ENCODE data around the gene TGFBR2. TPM values are rescaled to one million over a fixed set of nuclear protein-coding genes. Genes with fewer than 3 reads are reported as not detected.
A peak's percentile ranks its signal among the peaks of the same experiment; 100 is the strongest.

Gene TGFBR2
- total and polyA plus RNA-seq, 2 of the 13 experiments (the other 11 are each of a cell fraction or from before 2014, with no cell fraction given) = 82.2 to 187 TPM

DNA sequence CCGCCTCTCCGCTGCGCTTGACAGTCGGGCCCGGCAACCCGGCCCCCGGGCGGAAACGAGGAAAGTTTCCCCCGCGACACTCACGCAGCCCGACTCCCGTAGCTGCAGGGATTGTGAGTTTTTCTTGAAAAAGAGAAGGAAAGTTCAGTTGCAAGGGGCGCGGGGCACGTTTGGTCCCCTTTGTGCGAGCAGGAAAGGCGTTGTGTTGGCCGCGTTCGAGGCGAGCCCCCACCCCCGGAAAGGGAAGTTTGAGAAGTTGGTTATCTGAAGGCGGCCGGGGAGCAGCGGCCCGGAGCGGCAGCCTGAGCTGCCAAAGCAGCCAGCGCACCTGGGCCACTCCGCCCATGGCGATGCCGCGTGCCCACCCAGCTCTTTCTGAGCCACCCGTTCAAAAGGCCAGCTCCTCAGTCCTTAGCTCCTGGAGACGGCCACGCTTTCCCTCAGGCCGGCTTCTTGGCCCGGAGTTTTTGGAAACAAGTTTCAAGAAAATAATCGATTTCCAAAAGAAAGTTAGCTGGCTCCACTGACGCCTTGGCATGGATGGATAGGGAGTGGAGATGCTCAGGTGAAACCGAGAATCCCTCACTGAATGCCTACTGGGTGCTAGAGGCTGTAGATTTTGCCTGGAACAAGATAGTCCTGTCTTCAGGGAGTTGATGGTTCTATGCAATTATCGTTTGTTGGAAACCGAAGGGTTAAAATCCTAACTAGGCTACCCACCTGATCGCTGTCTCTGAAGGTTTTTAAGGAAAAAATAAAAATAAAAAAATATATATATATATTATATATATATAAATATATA is 832 bp downstream of the TGFBR2 start (continued):
- TF ChIP-seq, protein P1, sequence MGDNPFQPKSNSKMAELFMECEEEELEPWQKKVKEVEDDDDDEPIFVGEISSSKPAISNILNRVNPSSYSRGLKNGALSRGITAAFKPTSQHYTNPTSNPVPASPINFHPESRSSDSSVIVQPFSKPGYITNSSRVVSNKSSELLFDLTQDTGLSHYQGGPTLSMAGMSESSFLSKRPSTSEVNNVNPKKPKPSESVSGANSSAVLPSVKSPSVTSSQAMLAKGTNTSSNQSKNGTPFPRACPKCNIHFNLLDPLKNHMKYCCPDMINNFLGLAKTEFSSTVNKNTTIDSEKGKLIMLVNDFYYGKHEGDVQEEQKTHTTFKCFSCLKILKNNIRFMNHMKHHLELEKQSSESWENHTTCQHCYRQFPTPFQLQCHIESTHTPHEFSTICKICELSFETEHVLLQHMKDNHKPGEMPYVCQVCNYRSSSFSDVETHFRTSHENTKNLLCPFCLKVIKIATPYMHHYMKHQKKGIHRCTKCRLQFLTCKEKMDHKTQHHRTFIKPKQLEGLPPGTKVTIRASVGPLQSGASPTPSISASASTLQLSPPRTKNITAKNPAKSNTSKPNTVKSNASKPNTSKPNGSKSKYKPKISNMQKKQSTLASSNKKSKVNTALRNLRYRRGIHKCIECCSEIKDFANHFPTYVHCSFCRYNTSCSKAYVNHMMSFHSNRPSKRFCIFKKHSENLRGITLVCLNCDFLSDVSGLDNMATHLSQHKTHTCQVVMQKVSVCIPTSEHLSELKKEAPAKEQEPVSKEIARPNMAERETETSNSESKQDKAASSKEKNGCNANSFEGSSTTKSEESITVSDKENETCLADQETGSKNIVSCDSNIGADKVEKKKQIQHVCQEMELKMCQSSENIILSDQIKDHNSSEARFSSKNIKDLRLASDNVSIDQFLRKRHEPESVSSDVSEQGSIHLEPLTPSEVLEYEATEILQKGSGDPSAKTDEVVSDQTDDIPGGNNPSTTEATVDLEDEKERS (CRISPR knock-in tag; IDR thresholded peaks at IDR 0.05) = no peak
- TF ChIP-seq POLR2G (IDR thresholded peaks at IDR 0.05; ENCODE audit: low read depth, low read length) (peak; percentile 36), SRSF1 (optimal IDR thresholded peaks at IDR 0.05; ENCODE audit: low read depth, low read length) (no peak), KDM5A (IDR thresholded peaks at IDR 0.05; ENCODE audit: borderline replicate concordance, low read length) (no peak), ZNF563 (CRISPR knock-in tag; IDR thresholded peaks at IDR 0.05) (0 out of 2 replicates have a peak, but pooled peaks have one; percentile 3), ZNF652 (CRISPR knock-in tag; IDR thresholded peaks at IDR 0.05; ENCODE audit: borderline replicate concordance, low read depth) (peak; percentile 75), ZNF256 (CRISPR knock-in tag; conservative IDR thresholded peaks at IDR 0.05) (no peak), ISL2 (CRISPR knock-in tag; IDR thresholded peaks at IDR 0.05) (0 out of 2 replicates have a peak, but pooled peaks have one; percentile 19), KDM4B (CRISPR knock-in tag; IDR thresholded peaks at IDR 0.05) (no peak), ZNF605 (CRISPR knock-in tag; IDR thresholded peaks at IDR 0.05) (peak; percentile 73; the same call in 1 of the 2 replicates), TBL1XR1 (IDR thresholded peaks at IDR 0.05; ENCODE audit: borderline replicate concordance, low read length, partially characterized antibody) (no peak), TP53 (CRISPR knock-in tag; conservative IDR thresholded peaks at IDR 0.05) (no peak), U2AF1 (optimal IDR thresholded peaks at IDR 0.05; ENCODE audit: low read depth, low read length) (peak; percentile 83), RBM22 (optimal IDR thresholded peaks at IDR 0.05; ENCODE audit: low read length) (peak; percentile 86), NFATC3 (CRISPR knock-in tag; IDR thresholded peaks at IDR 0.05) (no peak), RFX5 (IDR thresholded peaks at IDR 0.05; ENCODE audit: low read depth, low read length) (no peak), ZNF10 (CRISPR knock-in tag; IDR thresholded peaks at IDR 0.05; ENCODE audit: borderline replicate concordance, low read depth) (no peak), ZNF432 (CRISPR knock-in tag; IDR thresholded peaks at IDR 0.05; ENCODE audit: borderline replicate concordance) (no peak), ZNF703 (CRISPR knock-in tag; IDR thresholded peaks at IDR 0.05; ENCODE audit: borderline replicate concordance) (no peak)
- TF ChIP-seq, protein P2, sequence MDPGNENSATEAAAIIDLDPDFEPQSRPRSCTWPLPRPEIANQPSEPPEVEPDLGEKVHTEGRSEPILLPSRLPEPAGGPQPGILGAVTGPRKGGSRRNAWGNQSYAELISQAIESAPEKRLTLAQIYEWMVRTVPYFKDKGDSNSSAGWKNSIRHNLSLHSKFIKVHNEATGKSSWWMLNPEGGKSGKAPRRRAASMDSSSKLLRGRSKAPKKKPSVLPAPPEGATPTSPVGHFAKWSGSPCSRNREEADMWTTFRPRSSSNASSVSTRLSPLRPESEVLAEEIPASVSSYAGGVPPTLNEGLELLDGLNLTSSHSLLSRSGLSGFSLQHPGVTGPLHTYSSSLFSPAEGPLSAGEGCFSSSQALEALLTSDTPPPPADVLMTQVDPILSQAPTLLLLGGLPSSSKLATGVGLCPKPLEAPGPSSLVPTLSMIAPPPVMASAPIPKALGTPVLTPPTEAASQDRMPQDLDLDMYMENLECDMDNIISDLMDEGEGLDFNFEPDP (CRISPR knock-in tag; conservative IDR thresholded peaks at IDR 0.05) = 0 out of 2 replicates have a peak, but pooled peaks have one; percentile 82
- TF ChIP-seq, protein P3, sequence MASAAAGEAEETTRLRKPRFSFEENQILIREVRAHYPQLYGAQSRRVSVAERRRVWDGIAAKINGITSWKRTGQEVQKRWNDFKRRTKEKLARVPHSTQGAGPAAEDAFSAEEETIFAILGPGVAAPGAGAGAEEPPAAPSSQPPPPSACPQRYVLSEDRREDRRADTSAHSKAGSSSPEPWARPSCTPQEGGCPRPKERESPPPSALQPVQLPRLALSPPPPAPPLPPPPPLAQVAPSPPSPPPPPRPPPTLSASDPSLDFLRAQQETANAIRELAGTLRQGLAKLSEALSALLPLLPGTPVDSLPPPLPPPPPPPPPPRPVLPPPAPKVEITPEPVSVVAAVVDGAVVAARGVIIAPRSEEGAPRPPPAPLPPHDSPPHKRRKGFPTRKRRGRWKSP (CRISPR knock-in tag; IDR thresholded peaks at IDR 0.05) = peak; percentile 17; the same call in 1 of the 2 replicates
- TF ChIP-seq, protein P4, sequence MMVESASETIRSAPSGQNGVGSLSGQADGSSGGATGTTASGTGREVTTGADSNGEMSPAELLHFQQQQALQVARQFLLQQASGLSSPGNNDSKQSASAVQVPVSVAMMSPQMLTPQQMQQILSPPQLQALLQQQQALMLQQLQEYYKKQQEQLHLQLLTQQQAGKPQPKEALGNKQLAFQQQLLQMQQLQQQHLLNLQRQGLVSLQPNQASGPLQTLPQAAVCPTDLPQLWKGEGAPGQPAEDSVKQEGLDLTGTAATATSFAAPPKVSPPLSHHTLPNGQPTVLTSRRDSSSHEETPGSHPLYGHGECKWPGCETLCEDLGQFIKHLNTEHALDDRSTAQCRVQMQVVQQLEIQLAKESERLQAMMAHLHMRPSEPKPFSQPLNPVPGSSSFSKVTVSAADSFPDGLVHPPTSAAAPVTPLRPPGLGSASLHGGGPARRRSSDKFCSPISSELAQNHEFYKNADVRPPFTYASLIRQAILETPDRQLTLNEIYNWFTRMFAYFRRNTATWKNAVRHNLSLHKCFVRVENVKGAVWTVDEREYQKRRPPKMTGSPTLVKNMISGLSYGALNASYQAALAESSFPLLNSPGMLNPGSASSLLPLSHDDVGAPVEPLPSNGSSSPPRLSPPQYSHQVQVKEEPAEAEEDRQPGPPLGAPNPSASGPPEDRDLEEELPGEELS (CRISPR knock-in tag; IDR thresholded peaks at IDR 0.05) = no peak

Data from HepG2 (cell line).